K562 (cell line): ENCODE measurements around the gene WDCP. TPM values are rescaled to one million over a fixed set of nuclear protein-coding genes. Genes with fewer than 3 reads are reported as not detected.

Experiments used
- ATAC-seq: fragments of 200-7000 bp; cut with Tn5 transposase; 3 replicates; pipeline ENCODE4 v1.9.1; 2020; ENCODE audit warnings: moderate library complexity
- BruUV-seq: library from RNA; stranded (reverse); fragments of 400-500 nt; replicated peaks from 2 replicates; lab custom pipeline; 2021; lab: Mats Ljungman, UMichigan
- CTCF ChIA-PET: fragments of 300-600 bp; formaldehyde crosslinking; extraction: SDS; loops from one replicate; lab custom pipeline; 2021; ENCODE audit warnings: low intra/inter-chr PET ratio; lab: Yijun Ruan, JAX
- POLR2A ChIA-PET: fragments of 300-600, 350-650 bp; sonication (Branson Sonifier 250); formaldehyde crosslinking; extraction: SDS; loops from one replicate; lab custom pipeline; 2021; ENCODE audit warnings: antibody characterized with exemption, inconsistent platforms; lab: Yijun Ruan, JAX
- DNase-seq, 4 experiments: peaks; one replicate each; pipeline versions ENCODE4 v3.0.0 to v3.0.0-alpha.2; 2011 to 2018; ENCODE audit warnings: low spot score in 3 of 4, mixed read lengths in 3 of 4; ENCODE audit errors: extremely low read depth in 1 of 4
- FAIRE-seq: peaks from 2 replicates; lab custom pipeline; 2011; peaks lifted over from hg19 to GRCh38; lab: Jason Lieb, UNC
- H2AFZ ChIP-seq: 2 replicates; pipeline ENCODE4 v1.6.0; 2011; ENCODE audit warnings: low read depth, low read length, control low read depth, inconsistent platforms
- H3K27ac ChIP-seq: fragments of 200-600 bp; 3 replicates; pipeline ENCODE4 v1.8.0; 2011; ENCODE audit warnings: low read depth, mild to moderate bottlenecking, control low read depth, inconsistent platforms, low read length, moderate library complexity, mixed read lengths; ENCODE audit errors: extremely low read depth
- H3K27me3 ChIP-seq, 2 experiments: fragments of 300-600 bp in 1 of 2; 2 replicates in 1 of 2; 3 replicates in 1 of 2; pipeline versions ENCODE4 v1.6.0 to v1.8.0; 2011; ENCODE audit warnings: inconsistent platforms in 2 of 2, low read length in 2 of 2, mild to moderate bottlenecking in 1 of 2, mixed read lengths in 1 of 2, moderate library complexity in 1 of 2; ENCODE audit not compliant: control insufficient read depth in 2 of 2, insufficient read depth in 2 of 2
- H3K36me3 ChIP-seq: fragments of 300-600 bp; 3 replicates; pipeline ENCODE4 v1.8.0; 2011; ENCODE audit warnings: mild to moderate bottlenecking, low read length, inconsistent platforms; ENCODE audit not compliant: control insufficient read depth, insufficient read depth
- H3K4me1 ChIP-seq, 2 experiments: fragments of 200-600 bp in 1 of 2; replicated peaks in 1 of 2; 2 replicates in 1 of 2; 3 replicates in 1 of 2; pipeline versions ENCODE4 v1.5.1 to v1.8.0; 2011; ENCODE audit warnings: inconsistent platforms in 2 of 2, low read length in 2 of 2, mild to moderate bottlenecking in 1 of 2, mixed read lengths in 1 of 2, moderate library complexity in 1 of 2; ENCODE audit not compliant: control insufficient read depth in 2 of 2, insufficient read depth in 2 of 2
- H3K4me2 ChIP-seq: 2 replicates; pipeline ENCODE4 v1.6.1; 2011; ENCODE audit warnings: low read length, control low read depth, inconsistent platforms, mixed read lengths; ENCODE audit not compliant: insufficient read depth
- H3K4me3 ChIP-seq: fragments of 200-600 bp; sonication (generic), shearing (Covaris generic); 2 replicates; pipeline ENCODE4 v1.5.1; 2016; ENCODE audit warnings: control low read depth, inconsistent platforms
- H3K79me2 ChIP-seq: fragments of 200-600 bp; 3 replicates; pipeline ENCODE4 v1.8.0; 2011; ENCODE audit warnings: low read length, inconsistent platforms; ENCODE audit not compliant: control insufficient read depth, insufficient read depth
- H3K9ac ChIP-seq, 2 experiments: 2 replicates each; pipeline versions ENCODE4 v1.6.0 to v1.6.1; 2011; ENCODE audit warnings: low read depth in 2 of 2, low read length in 2 of 2, control low read depth in 1 of 2, inconsistent platforms in 1 of 2, mild to moderate bottlenecking in 1 of 2, mixed read lengths in 1 of 2; ENCODE audit not compliant: insufficient read depth in 1 of 2
- H3K9me1 ChIP-seq: one replicate; pipeline ENCODE4 v1.6.0; 2011; ENCODE audit warnings: inconsistent platforms, mild to moderate bottlenecking, low read length, moderate library complexity; ENCODE audit not compliant: control insufficient read depth, insufficient read depth
- H3K9me3 ChIP-seq: replicated peaks from 2 replicates; pipeline ENCODE4 v1.5.1; 2011; ENCODE audit warnings: low read depth, low read length, inconsistent platforms; ENCODE audit not compliant: control insufficient read depth, insufficient read depth
- H4K20me1 ChIP-seq: replicated peaks from 2 replicates; pipeline ENCODE4 v1.6.1; 2011; ENCODE audit warnings: low read length, inconsistent platforms, mixed read lengths; ENCODE audit not compliant: control insufficient read depth, insufficient read depth
- FOXK2 ChIP-seq, 2 experiments: fragments of 450-650 bp; IDR thresholded peaks in 1 of 2; conservative IDR thresholded peaks in 1 of 2; 2 replicates each; pipeline ENCODE4 v1.6.1; 2016; ENCODE audit warnings: low read depth in 2 of 2, mild to moderate bottlenecking in 1 of 2
- LARP7 ChIP-seq: fragments of 450-650 bp; IDR thresholded peaks from 2 replicates; pipeline ENCODE4 v1.6.1; 2016
- THRAP3 ChIP-seq: fragments of 450-650 bp; IDR thresholded peaks from 2 replicates; pipeline ENCODE4 v1.6.1; 2016; ENCODE audit warnings: mild to moderate bottlenecking, inconsistent platforms, borderline replicate concordance
- in situ Hi-C: fragments of 300-500 bp; cut with MboI; formaldehyde crosslinking; loops from 4 replicates; pipeline ENCODE4 v1.15.0; 2018; ENCODE audit warnings: inconsistent platforms, mixed read lengths
- intact Hi-C: fragments of 100-400 bp; cut with micrococcal nuclease; formaldehyde crosslinking; loops from 2 replicates; pipeline ENCODE4 v1.14.2; 2022
- polyA plus RNA-seq, 8 experiments: library from polyadenylated mRNA; depleted of rRNA in 4 of 8; stranded (reverse) in 5 of 8; unstranded in 3 of 8; fragments of >200 nt; fragmentation: Nextera tagmentation in 2 of 8; fragmentation: Illumina TruSeq in 1 of 8; extraction: Ambion mirVana in 2 of 8; extraction: Trizol in 1 of 8; gene quantifications; 2 replicates each; pipeline versions ENCODE4 v1.2.1 to v1.2.3, GENCODE V29; 2011 to 2014; ENCODE audit warnings: inconsistent platforms in 1 of 8, missing spikeins in 1 of 8
- total RNA-seq, 7 experiments: library from RNA; depleted of rRNA in 6 of 7; stranded (reverse); fragments of >200 nt in 6 of 7; fragmentation: Illumina TruSeq in 2 of 7; extraction: Trizol in 2 of 7; gene quantifications; 2 replicates each; pipeline versions ENCODE4 v1.2.1 to v1.2.3, GENCODE V29; 2011 to 2021; ENCODE audit warnings: low replicate concordance in 1 of 7
- TF ChIP-seq, protein P1 (sequence below), 3 experiments: fragments of 200-800 bp in 1 of 3; fragments of 250-450 bp in 1 of 3; fragments of 450-650 bp in 1 of 3; sonication (Bioruptor Pico) in 1 of 3; sonication (Bioruptor generic) in 1 of 3; formaldehyde crosslinking in 1 of 3; IDR thresholded peaks; 2 replicates each; pipeline versions ENCODE4 v1.6.1 to v1.8.0; 2016 to 2022; ENCODE audit warnings: mild to moderate bottlenecking in 2 of 3, missing genetic modification characterization in 2 of 3, missing compliant biosample characterization in 1 of 3, moderate library complexity in 1 of 3
- TF ChIP-seq, protein P2 (sequence below): fragments of 450-650 bp; formaldehyde crosslinking; IDR thresholded peaks from 2 replicates; pipeline ENCODE4 v1.4.0; 2020; ENCODE audit warnings: mild to moderate bottlenecking, moderate library complexity

The WDCP gene
- total and polyA plus RNA-seq, 9 of the 15 experiments (the other 6 are each of a cell fraction or from before 2014, with no cell fraction given), result 10.1 to 41.4 (median 21.8) TPM

DNA sequence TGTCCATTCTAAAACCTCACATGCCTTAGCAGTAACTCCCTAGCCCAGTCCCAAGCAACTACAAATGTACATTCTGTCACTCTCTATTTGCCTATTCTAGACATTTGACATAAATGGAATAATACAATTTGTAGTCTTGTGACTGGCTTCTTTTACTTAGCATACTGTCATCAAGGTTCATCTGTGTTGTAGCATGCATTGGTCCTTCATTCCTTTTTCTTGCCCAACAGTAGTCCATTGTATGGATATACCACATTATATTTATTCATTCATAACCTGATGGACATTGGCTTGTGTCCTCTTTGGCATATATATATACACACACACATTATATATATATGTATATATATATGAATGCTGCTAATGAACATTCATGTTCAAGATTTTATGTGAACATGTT lies 39.5 kb downstream of the WDCP start:
- Histone ChIP-seq H3K27me3 (no peaks in the 10 kb centered on the region), H3K79me2 (peaks cover 33% of the 10 kb centered on the region), H3K36me3 (peaks cover 6% of the 10 kb centered on the region; the same call in 1 of the 3 replicates), H3K27ac (no peak overlapping the region), H3K4me2 (no peak overlapping the region), H3K4me1 (peaks cover 25 to 37% of the 10 kb centered on the region in 2 experiments), H4K20me1 (no peaks in the 10 kb centered on the region), H3K4me3 (no peak overlapping the region), H3K9me1 (no peaks in the 10 kb centered on the region), H3K9ac (no peak overlapping the region), H2AFZ (peak overlapping the region; percentile 60), H3K9me3 (no peaks in the 10 kb centered on the region)
- TF ChIP-seq, protein P1, sequence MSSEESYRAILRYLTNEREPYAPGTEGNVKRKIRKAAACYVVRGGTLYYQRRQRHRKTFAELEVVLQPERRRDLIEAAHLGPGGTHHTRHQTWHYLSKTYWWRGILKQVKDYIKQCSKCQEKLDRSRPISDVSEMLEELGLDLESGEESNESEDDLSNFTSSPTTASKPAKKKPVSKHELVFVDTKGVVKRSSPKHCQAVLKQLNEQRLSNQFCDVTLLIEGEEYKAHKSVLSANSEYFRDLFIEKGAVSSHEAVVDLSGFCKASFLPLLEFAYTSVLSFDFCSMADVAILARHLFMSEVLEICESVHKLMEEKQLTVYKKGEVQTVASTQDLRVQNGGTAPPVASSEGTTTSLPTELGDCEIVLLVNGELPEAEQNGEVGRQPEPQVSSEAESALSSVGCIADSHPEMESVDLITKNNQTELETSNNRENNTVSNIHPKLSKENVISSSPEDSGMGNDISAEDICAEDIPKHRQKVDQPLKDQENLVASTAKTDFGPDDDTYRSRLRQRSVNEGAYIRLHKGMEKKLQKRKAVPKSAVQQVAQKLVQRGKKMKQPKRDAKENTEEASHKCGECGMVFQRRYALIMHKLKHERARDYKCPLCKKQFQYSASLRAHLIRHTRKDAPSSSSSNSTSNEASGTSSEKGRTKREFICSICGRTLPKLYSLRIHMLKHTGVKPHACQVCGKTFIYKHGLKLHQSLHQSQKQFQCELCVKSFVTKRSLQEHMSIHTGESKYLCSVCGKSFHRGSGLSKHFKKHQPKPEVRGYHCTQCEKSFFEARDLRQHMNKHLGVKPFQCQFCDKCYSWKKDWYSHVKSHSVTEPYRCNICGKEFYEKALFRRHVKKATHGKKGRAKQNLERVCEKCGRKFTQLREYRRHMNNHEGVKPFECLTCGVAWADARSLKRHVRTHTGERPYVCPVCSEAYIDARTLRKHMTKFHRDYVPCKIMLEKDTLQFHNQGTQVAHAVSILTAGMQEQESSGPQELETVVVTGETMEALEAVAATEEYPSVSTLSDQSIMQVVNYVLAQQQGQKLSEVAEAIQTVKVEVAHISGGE (CRISPR knock-in tag; IDR thresholded peaks at IDR 0.05), result 0 out of 6 replicates have a peak, but pooled peaks of 1 of the 3 experiments have one; percentile 5
- TF ChIP-seq FOXK2 (conservative IDR thresholded peaks at IDR 0.05 in 1 of 2, IDR thresholded peaks at IDR 0.05 in 1 of 2; ENCODE audit: low read depth in 2 of 2) (0 out of 4 replicates have a peak, but pooled peaks of 1 of the 2 experiments have one; percentile 9), THRAP3 (no peak), LARP7 (no peak)
- TF ChIP-seq, protein P2, sequence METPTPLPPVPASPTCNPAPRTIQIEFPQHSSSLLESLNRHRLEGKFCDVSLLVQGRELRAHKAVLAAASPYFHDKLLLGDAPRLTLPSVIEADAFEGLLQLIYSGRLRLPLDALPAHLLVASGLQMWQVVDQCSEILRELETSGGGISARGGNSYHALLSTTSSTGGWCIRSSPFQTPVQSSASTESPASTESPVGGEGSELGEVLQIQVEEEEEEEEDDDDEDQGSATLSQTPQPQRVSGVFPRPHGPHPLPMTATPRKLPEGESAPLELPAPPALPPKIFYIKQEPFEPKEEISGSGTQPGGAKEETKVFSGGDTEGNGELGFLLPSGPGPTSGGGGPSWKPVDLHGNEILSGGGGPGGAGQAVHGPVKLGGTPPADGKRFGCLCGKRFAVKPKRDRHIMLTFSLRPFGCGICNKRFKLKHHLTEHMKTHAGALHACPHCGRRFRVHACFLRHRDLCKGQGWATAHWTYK (CRISPR knock-in tag), result no peak
- intact Hi-C loops (no loop called here), in situ Hi-C loops (no loop called here)
- ChIA-PET POLR2A (interaction anchor here (0.6 to 1.2 kb wide), 4 partner anchors 26 to 342 kb away, joined by 3 read pairs; no protein-coding TSS in a partner anchor), CTCF (no interaction called here)
- FAIRE-seq (no peak), ATAC-seq (no peak), DNase-seq (no peak)
- BruUV-seq, result no TSS peak
